Lower leg skin (tissue), 3 donors: ENCODE data around the gene LMO1.

Source experiments
- POLR2A ChIP-seq, 2 donors: fragments of 450-650 bp; IDR thresholded peaks; one replicate each; pipeline ENCODE4 v1.6.1; 2016 to 2017; ENCODE audit warnings: antibody characterized with exemption in 2 of 2, mild to moderate bottlenecking in 1 of 2, moderate library complexity in 1 of 2
- TF ChIP-seq, protein P1 (sequence below), 3 donors: fragments of 450-650 bp; IDR thresholded peaks; one replicate each; pipeline ENCODE4 v1.5.1; 2016; ENCODE audit warnings: antibody characterized with exemption in 3 of 3, mild to moderate bottlenecking in 3 of 3, moderate library complexity in 2 of 3

- TF ChIP-seq POLR2A (IDR thresholded peaks at IDR 0.05), result no peak
- TF ChIP-seq, protein P1, sequence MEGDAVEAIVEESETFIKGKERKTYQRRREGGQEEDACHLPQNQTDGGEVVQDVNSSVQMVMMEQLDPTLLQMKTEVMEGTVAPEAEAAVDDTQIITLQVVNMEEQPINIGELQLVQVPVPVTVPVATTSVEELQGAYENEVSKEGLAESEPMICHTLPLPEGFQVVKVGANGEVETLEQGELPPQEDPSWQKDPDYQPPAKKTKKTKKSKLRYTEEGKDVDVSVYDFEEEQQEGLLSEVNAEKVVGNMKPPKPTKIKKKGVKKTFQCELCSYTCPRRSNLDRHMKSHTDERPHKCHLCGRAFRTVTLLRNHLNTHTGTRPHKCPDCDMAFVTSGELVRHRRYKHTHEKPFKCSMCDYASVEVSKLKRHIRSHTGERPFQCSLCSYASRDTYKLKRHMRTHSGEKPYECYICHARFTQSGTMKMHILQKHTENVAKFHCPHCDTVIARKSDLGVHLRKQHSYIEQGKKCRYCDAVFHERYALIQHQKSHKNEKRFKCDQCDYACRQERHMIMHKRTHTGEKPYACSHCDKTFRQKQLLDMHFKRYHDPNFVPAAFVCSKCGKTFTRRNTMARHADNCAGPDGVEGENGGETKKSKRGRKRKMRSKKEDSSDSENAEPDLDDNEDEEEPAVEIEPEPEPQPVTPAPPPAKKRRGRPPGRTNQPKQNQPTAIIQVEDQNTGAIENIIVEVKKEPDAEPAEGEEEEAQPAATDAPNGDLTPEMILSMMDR (IDR thresholded peaks at IDR 0.05), result no peak
Observed at GRCh38 chr11:8217136-8217535, 46.5 kb downstream of the LMO1 start.
